ENCODE data around the gene CPS1. TPM values are rescaled to one million over a fixed set of nuclear protein-coding genes. Genes with fewer than 3 reads are reported as not detected.

The CPS1 gene
- total RNA-seq, 1 donor from 2014 or later = 4.6 TPM

GRCh38 chr2:210623506-210623905 lies 67.1 kb downstream of the CPS1 start:
- Mint-ChIP-seq H3K27ac (ENCODE audit: unreplicated experiment) (no peak overlapping the region), H3K9me3 (ENCODE audit: low read depth) (no peaks in the 10 kb centered on the region), H3K4me3 (ENCODE audit: unreplicated experiment) (no peak overlapping the region), H3K27me3 (ENCODE audit: low read depth) (no peaks in the 10 kb centered on the region), H3K4me1 (ENCODE audit: low read depth) (peaks cover 17% of the 10 kb centered on the region), H3K36me3 (ENCODE audit: low read depth) (no peaks in the 10 kb centered on the region)
- no peak for DNase-seq (ENCODE audit: low spot score)
- TF ChIP-seq CTCF (IDR thresholded peaks at IDR 0.05) = no peak

- Mint-ChIP-seq H3K4me1 (ENCODE audit: low read depth) (peaks cover 14% of the 10 kb centered on the region), H3K27me3 (ENCODE audit: low read depth) (no peaks in the 10 kb centered on the region), H3K27ac (ENCODE audit: unreplicated experiment) (peak overlapping the region; percentile 50), H3K36me3 (ENCODE audit: low read depth) (no peaks in the 10 kb centered on the region), H3K4me3 (ENCODE audit: unreplicated experiment) (no peak overlapping the region), H3K9me3 (ENCODE audit: low read depth) (no peaks in the 10 kb centered on the region)
- no peak for DNase-seq (ENCODE audit: low spot score)
- TF ChIP-seq CTCF (IDR thresholded peaks at IDR 0.05) = no peak
Measured at GRCh38 chr2:210626849-210627248, 70.5 kb downstream of the CPS1 start.

- Mint-ChIP-seq H3K27me3 (ENCODE audit: low read depth) (no peaks in the 10 kb centered on the region), H3K27ac (ENCODE audit: unreplicated experiment) (no peak overlapping the region), H3K36me3 (ENCODE audit: low read depth) (no peaks in the 10 kb centered on the region), H3K4me3 (ENCODE audit: unreplicated experiment) (no peak overlapping the region), H3K4me1 (ENCODE audit: low read depth) (peaks cover 18% of the 10 kb centered on the region), H3K9me3 (ENCODE audit: low read depth) (peaks cover 3% of the 10 kb centered on the region)
- TF ChIP-seq CTCF (IDR thresholded peaks at IDR 0.05) = no peak
- no peak for DNase-seq (ENCODE audit: low spot score)
Measured at GRCh38 chr2:210630873-210631560, 74.6 kb downstream of the CPS1 start.

GRCh38 chr2:210633699-210634098 lies 77.3 kb downstream of the CPS1 start:
- no peaks in the 10 kb centered on the region for H3K36me3 Mint-ChIP-seq (ENCODE audit: low read depth)
- H3K27ac Mint-ChIP-seq (ENCODE audit: unreplicated experiment) = no peak overlapping the region
- H3K9me3 Mint-ChIP-seq (ENCODE audit: low read depth) = peaks cover 3% of the 10 kb centered on the region
- H3K27me3 Mint-ChIP-seq (ENCODE audit: low read depth) = no peaks in the 10 kb centered on the region
- DNase-seq (ENCODE audit: low spot score) = no peak
- TF ChIP-seq CTCF (IDR thresholded peaks at IDR 0.05) = no peak
- H3K4me3 Mint-ChIP-seq (ENCODE audit: unreplicated experiment) = no peak overlapping the region
- peaks cover 4% of the 10 kb centered on the region for H3K4me1 Mint-ChIP-seq (ENCODE audit: low read depth)

- no peak for DNase-seq (ENCODE audit: low spot score)
- H3K9me3 Mint-ChIP-seq (ENCODE audit: low read depth) = peaks cover 5% of the 10 kb centered on the region
- TF ChIP-seq CTCF (IDR thresholded peaks at IDR 0.05) = no peak
- no peaks in the 10 kb centered on the region for H3K36me3 Mint-ChIP-seq (ENCODE audit: low read depth)
- peak overlapping the region; percentile 82 for H3K27ac Mint-ChIP-seq (ENCODE audit: unreplicated experiment)
- no peak overlapping the region for H3K4me3 Mint-ChIP-seq (ENCODE audit: unreplicated experiment)
- no peaks in the 10 kb centered on the region for H3K27me3 Mint-ChIP-seq (ENCODE audit: low read depth)
- peaks cover 4% of the 10 kb centered on the region for H3K4me1 Mint-ChIP-seq (ENCODE audit: low read depth)
Measured at GRCh38 chr2:210635257-210635656, 78.9 kb downstream of the CPS1 start.
